ENCODE results near the gene BCAS1.
A peak's percentile ranks its signal among the peaks of the same experiment; 100 is the strongest.

BCAS1 gene

DNA sequence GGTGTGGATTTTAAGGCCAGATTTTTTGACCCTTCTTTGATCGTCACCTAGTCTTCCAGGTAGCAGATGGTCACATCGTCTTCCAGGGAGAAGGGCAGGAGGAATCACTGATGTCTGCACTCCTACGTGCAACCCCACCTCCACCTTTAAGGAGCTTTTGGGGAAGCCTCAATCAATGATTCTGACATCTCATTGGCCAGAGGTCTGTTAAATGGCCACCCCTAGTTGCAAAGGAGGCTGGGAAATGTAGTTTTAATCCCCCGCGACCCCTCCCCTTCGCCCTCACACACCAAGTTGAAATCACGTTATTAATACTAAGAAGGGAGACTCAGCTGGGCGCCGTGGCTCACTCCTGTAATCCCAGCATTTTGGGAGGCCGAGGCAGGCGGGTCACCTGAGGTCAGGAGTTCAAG is 151.4 kb downstream of the BCAS1 start:
- TF ChIP-seq, protein P1, sequence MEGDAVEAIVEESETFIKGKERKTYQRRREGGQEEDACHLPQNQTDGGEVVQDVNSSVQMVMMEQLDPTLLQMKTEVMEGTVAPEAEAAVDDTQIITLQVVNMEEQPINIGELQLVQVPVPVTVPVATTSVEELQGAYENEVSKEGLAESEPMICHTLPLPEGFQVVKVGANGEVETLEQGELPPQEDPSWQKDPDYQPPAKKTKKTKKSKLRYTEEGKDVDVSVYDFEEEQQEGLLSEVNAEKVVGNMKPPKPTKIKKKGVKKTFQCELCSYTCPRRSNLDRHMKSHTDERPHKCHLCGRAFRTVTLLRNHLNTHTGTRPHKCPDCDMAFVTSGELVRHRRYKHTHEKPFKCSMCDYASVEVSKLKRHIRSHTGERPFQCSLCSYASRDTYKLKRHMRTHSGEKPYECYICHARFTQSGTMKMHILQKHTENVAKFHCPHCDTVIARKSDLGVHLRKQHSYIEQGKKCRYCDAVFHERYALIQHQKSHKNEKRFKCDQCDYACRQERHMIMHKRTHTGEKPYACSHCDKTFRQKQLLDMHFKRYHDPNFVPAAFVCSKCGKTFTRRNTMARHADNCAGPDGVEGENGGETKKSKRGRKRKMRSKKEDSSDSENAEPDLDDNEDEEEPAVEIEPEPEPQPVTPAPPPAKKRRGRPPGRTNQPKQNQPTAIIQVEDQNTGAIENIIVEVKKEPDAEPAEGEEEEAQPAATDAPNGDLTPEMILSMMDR (conservative IDR thresholded peaks at IDR 0.05; ENCODE audit: low read depth, low read length): no peak
- DNase-seq (ENCODE audit: low read depth): no peak
- H3K4me3 ChIP-seq (ENCODE audit: low read depth, low read length): no peak overlapping the region

DNA sequence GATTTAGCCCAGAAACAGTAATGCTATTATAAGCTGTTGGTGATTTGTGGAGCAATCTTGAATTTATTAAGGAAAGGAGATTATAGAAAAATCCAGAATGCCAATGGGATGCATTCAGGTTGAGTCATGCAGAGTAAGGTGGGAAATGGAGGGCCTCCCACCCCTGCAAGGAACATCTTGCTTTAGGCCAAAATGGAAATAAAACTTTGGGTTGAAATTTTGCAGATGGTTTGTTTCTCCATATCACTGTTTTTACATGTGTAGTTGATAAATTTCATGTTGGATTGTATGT is 152.4 kb downstream of the BCAS1 start:
- H3K4me3 ChIP-seq (ENCODE audit: low read depth, low read length): no peak overlapping the region
- TF ChIP-seq, protein P1 (conservative IDR thresholded peaks at IDR 0.05; ENCODE audit: low read depth, low read length): no peak
- DNase-seq (ENCODE audit: low read depth): no peak

DNA sequence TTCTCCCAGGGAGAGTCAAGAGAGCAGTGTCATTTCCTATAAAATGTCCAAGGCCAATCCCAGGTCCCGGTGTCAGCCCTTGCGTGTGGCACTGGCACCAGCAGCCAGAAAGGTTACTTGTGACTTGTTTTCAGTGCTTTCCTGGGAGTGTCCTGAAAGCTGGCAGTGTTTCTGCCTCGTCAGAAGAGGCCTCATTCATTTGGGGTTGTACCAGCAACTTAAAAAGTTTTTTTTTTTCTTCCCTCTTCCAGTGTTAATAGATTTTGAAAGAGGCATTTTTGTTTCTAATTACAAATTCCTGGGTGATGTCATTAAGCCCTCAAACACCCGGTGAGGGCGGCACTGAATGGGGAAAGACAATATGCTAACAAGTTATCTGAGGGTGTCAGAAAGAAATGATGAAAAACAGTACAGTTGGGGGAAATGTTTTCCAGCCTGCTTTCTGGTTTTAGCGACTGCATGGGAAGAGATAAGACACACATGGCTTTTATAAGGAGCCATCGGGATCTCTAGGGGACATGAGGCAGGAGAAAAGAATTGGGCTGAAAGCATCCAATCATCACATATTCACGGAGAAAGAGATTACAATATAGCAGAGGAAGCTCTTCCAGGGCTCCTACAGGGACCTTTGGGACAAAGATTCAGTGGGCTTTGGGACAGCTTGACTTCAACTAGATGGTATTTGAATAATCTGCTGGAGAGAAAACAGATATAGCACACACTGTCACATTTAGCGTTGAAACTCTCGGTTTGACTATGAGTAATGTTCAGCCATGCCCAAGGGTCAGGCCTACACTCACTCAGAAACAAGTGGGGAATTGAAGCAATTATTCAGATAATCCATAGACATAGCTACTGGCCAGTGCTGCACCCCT is 153.0 kb downstream of the BCAS1 start:
- no peak overlapping the region for H3K4me3 ChIP-seq (ENCODE audit: low read depth, low read length)
- peak; percentile 62 for DNase-seq (ENCODE audit: low read depth)
- TF ChIP-seq, protein P1 (conservative IDR thresholded peaks at IDR 0.05; ENCODE audit: low read depth, low read length): no peak

DNA sequence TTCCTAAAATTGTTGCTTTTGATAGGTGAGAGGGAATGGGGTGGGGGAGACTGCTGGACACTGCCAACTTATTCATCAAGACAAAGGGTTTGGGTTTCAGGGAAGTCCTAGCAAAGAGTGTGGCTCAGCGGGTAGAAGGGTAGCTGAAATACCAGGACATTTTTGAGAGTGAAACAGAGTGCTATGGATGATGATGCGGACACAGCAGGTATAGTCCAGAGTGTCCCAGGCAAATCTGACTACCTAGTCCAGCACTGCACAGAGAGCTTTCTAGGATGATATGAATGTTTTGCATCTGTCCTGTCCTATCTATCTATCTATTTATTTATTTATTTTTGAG is 154.3 kb downstream of the BCAS1 start:
- H3K4me3 ChIP-seq (ENCODE audit: low read depth, low read length): no peak overlapping the region
- TF ChIP-seq, protein P1 (conservative IDR thresholded peaks at IDR 0.05; ENCODE audit: low read depth, low read length): no peak
- no peak for DNase-seq (ENCODE audit: low read depth)

DNA sequence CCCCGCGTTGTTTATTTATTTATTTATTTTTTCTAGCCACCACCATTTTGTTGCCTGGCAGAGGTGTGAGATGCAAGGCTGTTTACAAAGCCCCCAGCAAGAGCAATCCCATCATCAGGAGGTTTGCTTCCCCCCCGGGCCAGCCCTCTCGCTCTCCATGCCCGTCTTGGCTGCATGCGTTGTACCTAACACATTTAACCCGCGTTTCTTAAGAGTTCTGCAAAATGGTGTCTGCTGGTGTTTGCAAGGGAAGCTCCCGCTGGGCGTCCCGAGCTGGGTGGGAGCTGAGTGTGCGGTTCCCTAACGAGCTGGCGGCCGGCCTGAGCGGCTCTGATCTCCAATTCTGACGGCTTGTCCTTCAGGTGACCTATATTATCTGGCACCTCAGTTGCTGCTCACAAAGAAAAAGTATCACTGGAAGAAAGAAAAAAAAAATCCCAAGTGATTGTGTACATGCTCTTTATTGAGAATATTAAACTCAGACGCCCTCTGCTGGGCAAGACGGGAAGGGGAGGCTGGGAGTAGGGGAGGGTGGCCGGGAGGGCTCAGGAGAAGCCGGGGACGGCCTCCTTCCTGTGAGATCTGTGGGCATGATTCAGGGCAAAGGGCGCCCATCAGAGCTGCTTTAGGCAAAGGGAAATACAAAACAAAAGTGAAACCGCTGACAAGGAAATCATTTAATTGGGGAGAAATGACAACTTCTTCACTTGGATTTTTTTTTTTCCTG is 154.8 kb downstream of the BCAS1 start:
- peak overlapping the region; percentile 69 for H3K4me3 ChIP-seq (ENCODE audit: low read depth, low read length)
- peak; percentile 93 for DNase-seq (ENCODE audit: low read depth)
- TF ChIP-seq, protein P1 (conservative IDR thresholded peaks at IDR 0.05; ENCODE audit: low read depth, low read length): peak; percentile 92

DNA sequence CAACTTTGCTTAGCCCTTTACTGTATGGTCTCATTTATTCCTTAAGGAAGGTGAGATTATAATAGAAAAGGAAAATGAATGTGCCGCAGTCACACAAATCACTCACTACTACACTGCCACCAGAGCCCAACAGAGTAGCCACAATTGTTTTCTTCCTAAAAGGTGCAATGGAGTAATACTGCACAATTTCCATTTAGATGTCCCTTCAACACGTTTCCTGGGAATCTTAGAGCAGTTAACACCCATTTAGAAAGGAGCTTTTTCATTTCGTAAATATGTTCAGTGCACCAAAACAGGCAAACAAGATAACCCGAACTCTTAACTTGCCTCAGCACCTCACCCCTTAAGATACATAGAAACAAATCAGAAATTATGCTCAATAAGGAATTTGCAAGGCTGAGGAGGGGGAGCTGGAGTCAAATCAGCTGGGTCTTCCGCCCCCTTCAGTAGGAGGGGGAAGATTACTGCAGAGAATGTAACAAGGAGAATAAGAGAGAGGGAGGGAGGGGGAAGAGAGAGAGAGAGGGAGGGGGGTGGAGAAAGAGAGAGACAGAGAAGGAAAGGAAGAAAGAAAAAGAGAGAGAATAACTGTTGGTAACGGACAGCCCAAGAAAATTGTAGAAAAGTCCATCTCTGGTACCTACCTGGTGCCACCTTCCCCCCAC is 155.5 kb downstream of the BCAS1 start:
- H3K4me3 ChIP-seq (ENCODE audit: low read depth, low read length): peak overlapping the region; percentile 69
- TF ChIP-seq, protein P1 (conservative IDR thresholded peaks at IDR 0.05; ENCODE audit: low read depth, low read length): peak; percentile 29
- no peak for DNase-seq (ENCODE audit: low read depth)
